Caki2 (cell line): ENCODE results near the gene C8B. TPM values are rescaled to one million over a fixed set of nuclear protein-coding genes. Genes with fewer than 3 reads are reported as not detected.

Source experiments
- DNase-seq: peaks from one replicate; pipeline ENCODE4 v3.0.0-alpha.2; 2015; ENCODE audit warnings: low read depth
- in situ Hi-C: cut with HindIII; loops from 2 replicates; pipeline ENCODE4 v1.10.0; 2016; ENCODE audit warnings: low sequenced_read_pairs, low pct_unique_long_range_greater_than_20kb, mixed read lengths
- total RNA-seq: library from RNA; depleted of rRNA; stranded (reverse); fragments of >200 nt; shearing (Covaris generic); gene quantifications from 2 replicates; pipeline ENCODE4 v1.2.3, GENCODE V29; 2014; ENCODE audit warnings: low replicate concordance

Gene C8B
- total RNA-seq, 1 experiment from 2014 or later: not detected

DNA sequence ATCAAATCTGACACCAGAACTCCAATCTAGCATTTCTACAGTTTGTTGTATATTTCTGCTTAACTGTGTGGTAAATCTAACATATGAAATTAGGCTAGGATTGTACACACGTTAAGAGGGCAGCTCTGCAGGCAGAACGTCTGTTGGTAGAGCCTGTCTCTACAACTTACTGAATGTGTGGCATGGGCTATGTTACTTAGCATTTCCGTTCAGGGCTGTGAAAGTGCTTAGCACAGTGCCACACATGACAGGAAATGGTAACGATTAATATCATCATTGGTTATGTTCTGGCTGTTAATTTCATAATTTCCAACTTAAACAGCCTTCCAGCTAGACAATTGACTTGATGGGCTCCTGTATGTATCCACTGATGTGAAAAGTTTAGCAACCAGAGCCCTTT is 9.6 kb upstream of the C8B start:
- in situ Hi-C loops: no loop called here
- no peak for DNase-seq

DNA sequence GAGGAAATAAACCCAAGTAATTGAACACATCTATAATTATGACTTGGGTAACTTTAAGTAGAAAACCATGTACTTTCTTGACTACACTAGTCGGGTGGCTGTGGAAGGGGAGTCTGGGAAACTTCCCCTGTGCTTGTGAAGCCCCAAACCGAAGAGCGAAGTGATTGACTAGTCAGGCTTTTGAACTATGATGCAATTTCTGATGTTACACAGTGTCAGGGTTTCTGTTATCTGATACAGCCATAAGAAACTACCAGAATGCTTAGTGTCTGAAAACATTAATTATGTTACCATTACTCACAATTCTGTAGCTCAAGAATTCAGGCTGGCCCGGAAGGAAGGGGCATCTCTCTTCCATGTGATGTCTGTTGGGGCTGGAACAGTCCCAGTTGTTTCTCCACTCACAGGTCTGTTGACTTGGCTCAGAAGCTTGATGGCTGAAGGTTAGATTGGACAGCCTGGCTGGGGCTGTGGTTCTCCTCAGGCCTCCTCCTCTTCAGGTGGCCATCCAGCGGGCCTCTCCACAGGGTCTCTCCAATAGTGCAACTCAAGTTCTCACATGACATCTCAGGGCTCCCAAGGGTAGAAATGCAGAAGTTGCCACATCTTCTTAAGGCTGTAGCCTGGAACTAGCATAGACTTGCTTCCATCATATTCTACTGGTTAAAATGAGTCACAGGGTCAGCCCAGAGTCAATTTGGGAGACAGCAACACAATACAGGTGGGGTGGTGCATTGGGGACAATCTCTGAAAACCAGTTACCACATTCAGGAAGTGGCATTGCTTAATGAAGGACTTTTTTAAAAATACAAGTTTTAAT is 8.3 kb upstream of the C8B start:
- DNase-seq: no peak
- in situ Hi-C loops: no loop called here

DNA sequence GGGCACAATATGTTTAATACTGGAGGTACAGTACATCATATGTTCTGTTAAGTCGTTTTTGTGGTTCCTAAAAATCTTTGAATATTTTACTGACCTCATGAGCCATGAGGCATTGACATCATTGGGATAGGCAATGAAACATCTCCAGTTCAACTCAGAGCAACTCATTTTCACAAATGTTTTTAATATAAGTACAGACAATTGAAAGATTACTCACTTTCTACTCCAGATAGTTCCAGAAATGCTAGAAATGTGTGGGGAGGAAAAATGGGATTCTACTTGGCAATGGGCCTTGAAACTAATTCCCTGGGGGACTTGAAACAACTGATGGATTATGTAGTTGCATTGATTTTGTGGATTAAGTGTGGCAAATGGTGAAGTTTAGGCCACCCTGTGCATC is 7.2 kb upstream of the C8B start:
- no peak for DNase-seq
- in situ Hi-C loops: no loop called here

DNA sequence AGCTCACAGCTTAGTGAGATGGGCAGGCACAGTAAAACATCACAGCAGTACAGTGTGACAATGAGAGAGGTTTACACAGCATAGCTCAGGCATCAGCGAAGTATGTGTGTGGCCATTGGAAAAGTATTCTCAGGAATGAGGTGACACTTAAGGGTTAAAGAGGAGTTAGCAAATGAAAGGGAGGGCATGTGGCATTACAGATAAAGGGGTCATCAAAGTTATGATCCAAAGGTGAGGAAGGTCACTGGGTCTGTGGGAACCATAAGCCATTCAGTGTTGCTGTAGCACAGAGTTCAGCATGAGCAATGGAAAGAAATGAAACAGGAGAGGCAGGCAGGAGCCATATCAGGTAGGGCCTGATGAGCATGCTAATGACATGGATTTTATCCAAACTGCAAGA is 4.5 kb upstream of the C8B start:
- in situ Hi-C loops: no loop called here
- DNase-seq: no peak

DNA sequence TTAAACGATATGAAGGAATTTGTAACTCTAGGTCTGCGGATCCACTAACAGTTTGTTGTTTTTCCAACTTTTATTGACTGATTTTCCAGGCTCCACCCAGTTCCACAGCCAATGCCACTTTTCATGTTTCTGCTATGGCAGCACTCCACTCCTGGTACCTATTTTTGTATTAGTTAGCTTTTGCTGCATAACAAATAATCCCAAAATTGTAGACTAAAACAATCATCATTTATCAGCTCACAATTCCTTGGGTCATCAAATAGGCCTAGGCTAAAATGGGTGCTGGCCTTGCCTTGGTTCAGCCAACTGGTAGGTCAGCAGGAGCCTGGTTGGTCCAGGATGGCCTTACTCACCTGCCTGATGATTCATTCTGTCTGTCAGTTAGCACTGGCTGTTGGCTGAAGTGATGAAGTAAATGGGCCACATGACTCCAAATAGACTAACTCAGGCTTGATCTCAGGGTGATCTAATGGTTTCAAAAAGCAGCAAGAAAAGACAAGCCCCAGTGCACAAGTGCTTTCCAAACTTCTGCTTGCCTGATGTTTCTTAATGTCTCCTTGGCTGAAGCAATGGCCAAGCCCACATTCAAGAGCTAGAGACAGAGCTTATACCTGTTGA is 3.2 kb upstream of the C8B start:
- DNase-seq: no peak
- in situ Hi-C loops: no loop called here

DNA sequence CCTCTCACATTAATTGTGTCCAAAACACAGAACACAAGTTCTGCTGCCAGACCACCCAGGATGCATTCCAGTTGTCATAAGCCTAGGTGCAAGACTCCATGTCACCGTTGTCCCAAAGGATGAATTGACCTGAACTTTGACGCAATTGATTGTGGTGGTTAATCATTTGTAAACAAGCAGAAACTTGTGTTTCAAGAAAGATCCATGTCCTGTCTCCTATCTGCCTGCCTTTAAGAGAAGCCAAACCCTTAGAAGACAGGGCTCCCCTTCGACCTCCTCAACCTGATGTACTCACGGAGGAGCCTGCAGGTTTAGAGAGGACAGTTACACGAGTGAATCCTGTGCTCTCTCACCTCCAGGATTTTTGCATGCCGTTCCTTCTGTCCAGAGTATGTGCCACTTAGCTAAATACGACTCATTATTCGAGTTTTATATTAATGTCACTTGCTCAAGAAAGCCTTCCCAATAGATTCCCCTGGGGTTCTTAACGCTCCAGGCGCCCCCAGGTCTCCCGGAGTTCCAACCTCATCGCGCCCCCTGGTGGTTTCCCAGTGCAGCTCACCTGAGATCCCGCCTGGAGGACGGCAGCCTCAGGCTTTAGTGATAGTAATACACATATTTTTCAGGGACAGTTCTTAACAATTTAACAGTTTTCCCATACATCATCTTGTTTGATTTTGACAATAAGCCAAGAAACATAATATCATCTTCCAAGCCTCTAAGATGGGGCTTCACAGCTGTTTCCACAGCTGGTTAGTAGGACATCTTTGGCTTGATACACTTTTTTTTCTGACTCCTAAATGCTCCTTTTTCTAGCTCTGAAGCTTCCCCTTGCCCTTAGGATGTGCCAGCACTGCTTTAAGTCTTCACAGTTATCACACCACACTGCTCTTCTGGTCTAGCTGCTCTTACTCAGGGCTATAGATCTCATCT is 2.4 kb upstream of the C8B start:
- no peak for DNase-seq
- in situ Hi-C loops: no loop called here

DNA sequence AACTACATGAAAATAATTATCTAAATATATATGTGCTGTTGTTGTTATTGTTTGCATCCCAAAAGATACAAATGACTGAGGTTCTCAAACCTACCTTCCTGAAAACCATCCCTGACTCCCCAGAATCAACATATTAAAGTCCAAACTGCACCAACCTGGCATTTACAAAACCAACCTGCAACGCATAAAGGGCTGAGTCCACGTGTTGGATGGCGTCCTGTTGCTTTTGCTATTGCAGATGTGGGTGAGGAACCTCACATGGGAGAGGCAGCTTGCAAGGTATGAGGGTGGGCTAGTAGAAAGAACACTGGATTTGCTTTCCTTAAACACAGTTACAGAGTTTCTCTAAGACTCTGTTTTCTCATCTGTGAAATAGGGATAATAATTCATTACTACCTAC is 1.5 kb upstream of the C8B start:
- no peak for DNase-seq
- in situ Hi-C loops: no loop called here

DNA sequence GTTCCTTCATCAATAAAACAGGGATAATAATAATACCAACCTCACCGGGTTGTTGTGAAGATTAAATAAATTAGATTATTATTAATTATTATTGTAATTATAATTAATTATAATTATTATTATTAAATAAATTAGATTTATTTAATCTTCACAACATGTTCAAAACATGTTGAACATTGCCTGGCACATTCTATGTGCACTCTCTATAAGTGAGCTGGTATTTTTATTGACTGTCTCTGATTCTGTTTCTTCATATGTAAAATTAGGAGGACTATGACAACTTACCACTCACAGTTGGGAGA is 834 bp upstream of the C8B start:
- in situ Hi-C loops: no loop called here
- DNase-seq: no peak

DNA sequence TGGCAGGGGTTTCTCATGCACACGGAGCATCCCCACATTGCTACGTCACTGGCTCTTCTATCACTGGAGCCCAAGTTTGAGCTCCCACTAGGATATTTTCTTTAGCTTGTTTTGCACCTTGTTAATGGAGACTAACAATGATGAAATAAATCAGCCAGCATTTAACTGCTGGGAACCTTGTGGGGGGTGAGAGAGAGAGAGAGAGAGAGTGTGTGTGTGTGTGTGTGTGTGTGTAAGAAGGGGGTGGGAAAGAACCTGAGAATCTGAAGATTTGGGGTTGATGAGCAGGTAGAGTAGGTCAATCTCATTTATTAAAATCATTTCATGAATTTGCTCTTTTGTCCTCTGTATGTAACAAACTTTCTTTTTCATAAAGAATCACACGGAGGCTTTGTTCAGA is 624 bp downstream of the C8B start:
- in situ Hi-C loops: no loop called here
- DNase-seq: no peak

DNA sequence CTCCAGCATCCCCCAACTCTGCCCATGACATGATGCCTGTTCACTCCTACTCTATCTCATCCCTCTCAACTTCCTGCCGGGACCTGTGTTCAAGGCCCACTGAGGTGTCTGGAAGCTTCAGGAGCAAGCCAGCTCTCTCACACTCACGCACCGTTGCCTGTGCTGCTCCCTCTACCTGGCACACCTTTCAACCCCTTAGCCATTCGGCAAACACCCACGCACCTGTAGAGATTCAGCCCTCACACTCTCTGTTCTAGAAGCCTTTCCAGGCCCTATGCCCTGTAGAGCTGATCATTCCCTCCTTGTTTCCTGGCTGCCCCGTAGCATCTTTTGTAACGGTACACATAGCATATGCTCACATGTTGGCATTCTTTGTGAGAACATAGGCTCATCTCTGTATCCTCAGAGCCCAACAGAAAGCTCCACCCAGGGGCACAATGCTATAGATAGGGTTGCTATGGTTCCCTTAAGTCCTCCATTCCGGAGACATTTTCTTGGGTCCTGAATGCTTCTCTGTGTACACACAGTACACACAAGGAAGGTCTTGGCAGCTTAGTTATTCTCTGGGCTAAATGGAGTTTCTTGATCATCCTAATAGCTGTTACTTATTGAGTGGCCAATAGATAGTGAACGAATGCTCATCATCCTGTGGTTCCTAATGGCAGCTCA is 1.3 kb downstream of the C8B start:
- no peak for DNase-seq
- in situ Hi-C loops: no loop called here

DNA sequence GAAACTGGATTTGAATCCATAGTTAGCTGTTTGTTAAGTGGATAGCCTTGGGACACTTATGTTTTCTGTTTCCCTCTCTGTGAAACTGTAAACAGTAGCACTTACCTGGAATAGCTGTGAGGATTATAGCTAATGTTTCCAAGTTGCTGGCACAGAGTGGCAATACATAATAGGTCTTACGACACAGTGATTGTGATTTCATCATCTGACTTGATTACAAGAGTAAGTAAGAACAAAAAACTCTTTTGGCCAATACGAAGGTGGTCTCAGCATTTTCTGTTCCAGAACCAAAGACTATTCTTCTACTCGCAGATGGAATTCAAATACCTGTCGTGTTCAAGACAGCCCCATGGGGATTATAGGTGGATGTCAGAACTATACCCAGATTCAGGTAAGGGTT is 2.1 kb downstream of the C8B start:
- DNase-seq: no peak
- in situ Hi-C loops: no loop called here

DNA sequence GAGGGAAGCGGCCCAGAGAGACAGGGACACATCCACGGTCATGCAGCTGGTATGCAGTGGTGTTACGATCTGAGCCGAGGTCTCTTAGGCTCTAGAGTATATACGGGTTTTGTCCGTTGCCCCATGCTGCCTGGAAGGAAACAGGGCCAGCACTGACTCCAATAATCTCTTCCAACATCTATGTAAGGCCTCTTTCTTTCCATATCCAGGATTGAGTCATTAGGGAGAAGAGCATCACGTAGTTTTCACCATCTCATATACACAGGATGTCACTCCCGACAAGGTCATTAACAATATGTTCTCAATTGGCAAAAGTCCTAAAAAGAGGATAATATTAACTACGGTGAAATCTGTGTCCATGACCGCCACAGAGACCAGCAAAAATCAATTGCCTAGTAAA is 4.4 kb downstream of the C8B start:
- in situ Hi-C loops: no loop called here
- no peak for DNase-seq

DNA sequence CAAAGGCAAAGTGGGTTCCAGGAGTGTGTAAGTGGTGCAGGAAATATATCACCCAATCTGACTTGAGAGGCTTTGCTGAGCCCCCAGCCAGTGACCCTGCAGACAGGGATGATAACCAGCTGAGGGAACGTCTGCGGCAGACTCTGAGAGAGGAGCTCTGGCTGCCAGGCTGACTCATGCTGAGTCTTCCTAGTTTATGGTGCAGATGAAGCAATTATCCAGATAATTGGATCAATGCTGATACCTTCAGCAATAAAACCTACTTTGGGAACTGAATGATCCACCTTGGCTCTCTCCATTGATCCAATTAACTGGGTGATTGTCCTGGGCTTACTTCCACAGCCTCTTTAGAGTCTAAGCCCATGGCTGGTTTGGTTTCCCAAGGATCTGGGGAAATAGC is 7.3 kb downstream of the C8B start:
- DNase-seq: no peak
- in situ Hi-C loops: no loop called here

DNA sequence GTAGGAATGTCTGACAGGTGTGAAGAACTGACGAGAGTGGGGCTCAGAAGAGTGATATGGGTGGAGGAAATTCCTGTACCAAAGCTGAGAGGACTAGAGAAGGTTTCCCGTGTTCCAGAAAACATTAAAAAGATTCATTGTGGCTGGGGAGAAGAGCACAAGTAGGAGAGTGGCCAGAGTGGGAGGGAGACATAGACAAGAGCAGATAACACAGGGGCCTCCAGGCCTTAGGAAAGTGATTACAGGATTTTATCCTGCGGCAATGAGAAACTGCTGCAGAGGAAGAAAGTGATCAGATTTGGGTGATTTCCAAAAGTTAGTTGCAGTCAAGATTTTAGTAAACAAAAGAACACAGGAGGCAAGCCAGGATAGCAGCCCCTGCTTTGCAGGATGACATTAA is 7.9 kb downstream of the C8B start:
- DNase-seq: no peak
- in situ Hi-C loops: no loop called here

DNA sequence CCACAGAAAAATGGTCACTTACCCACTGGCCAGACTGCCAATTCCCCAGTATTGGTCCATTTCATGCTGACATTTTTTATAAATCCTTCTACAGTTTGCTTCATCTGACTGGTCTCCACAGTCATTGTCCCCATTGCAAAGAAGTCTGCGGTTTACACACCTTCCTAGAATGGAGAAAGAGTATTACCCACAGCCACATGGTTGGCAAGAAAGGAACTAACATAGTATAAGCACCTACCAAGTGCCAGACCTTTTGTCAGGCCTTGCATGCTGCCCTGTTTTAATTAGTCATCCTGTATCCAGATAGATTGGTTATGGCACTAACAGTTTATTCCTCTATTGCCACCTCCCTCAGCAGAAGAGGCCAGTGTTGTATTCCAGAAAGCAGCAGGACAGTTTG is 11.2 kb downstream of the C8B start:
- in situ Hi-C loops: no loop called here
- DNase-seq: no peak

DNA sequence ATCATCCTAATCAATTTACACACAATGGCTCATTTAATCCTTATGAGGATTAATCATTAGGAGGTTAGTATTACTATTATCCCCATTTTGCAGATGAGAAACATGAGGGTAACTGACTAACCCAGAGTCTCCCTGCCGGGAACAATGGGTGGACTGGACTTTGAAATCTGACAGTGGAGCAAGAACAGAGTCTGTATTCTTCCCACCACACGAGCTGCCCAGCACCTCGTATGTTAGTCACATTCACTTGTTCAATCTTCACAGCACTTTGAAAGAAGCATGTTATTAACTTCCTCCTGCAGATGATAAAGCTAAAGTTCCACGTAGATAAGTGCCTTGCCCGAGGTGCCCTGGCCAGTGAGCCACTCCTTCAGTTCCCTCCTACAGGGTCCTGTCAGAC is 12.4 kb downstream of the C8B start:
- in situ Hi-C loops: no loop called here
- DNase-seq: no peak

DNA sequence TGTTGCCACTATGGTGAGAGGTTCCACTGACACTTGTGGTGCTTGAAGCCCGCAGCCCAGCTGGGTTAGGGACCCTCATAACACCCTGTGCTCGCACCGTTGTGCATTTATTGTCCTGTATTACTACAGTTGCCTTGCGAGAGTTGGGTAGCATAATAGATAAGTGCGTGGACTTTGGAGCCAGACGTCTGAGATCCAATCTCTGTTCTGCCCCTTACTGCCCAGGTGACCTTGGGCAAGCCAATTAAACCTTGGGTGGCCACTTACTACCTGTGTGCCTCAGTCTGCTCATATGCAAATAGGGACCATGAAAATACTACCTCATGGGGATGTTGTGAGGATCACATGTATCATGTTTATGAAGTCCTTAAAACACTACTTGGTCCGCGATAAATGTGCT is 13.3 kb downstream of the C8B start:
- in situ Hi-C loops: no loop called here

DNA sequence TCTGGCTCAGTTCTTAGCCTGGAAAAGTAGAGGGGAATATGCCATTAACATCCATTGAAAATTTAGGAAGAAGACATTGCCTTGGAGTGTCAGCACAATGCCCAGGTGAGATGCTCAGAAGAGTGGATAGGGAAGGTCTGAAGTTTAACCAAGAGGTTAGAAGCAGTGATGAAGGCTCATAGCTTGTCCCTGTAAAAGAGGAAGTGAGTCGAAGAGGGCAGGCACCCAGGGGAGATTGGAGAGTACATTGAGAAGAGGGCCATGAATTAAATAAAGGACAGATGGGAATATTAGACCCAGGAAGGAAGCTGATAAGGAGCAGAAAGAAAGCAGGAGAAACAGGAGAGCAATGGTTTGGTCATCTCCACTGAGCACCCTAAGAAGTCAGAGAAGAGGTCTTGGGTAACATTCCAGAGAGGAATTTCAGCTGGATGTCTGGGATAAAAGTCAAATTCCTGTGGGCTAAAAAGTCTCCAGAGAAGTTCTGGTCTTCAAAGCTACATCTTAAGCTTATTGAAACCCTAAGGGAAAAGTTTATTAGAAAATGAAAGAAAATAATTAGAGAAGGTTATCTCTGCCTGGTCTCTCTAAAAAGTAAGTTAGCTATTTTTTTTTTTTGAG is 17.3 kb downstream of the C8B start:
- no peak for DNase-seq
- in situ Hi-C loops: no loop called here

More for the DNA sequence above, 13.3 kb downstream of the C8B start:
- no peak for DNase-seq
